HG03175 (cell line): ENCODE measurements around the gene GOLGA6C.
"Not testable (repeated sequence)": the region's sequence is repeated elsewhere in the genome, so short reads cannot be mapped to it uniquely, and the experiment has no call there.

Experiments
- ATAC-seq: cut with Tn5 transposase; IDR thresholded peaks from one replicate; pipeline ENCODE4 v1.9.1; 2021; ENCODE audit warnings: mild to moderate bottlenecking, moderate library complexity; ENCODE audit not compliant: unreplicated experiment

The GOLGA6C gene

DNA sequence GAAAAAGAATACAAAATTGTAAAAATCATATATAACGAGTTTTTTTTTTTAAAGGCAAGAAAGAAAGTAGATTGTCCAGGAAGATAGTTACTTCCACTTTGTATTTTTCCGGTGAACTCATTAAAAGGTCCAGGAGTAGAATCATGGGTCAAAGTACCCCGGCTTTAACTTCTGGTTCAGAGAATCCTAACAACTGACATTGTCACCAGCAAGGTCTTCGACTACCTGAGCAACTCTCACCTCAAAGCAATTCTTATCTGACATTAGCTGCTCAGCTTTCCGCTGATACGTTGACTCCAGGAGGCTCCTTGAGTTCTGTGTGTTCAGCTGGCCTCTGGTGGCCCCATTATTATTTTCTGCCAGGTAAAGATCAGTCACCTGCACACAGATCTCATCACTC is 9.1 kb upstream of the GOLGA6C start:
- ATAC-seq = not testable (repeated sequence)

DNA sequence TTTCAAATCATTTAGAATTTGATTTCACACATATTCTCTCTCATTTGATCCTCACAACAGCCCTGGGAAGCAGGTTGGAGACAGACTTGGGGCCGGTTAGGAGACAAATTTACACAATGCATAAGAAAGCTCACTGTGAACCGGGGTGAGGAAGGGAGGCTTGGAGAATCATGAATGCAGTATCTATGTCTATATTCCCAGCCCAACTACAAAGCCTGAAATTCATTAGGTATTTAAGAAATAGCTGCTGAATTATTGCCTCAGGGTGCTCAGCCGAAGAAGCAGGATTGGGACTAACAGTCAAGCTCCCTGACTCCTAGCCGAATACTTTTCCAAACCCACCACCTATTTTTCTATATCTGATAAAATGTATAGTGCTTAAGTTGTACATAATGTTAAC is 8.4 kb upstream of the GOLGA6C start:
- no peak for ATAC-seq

DNA sequence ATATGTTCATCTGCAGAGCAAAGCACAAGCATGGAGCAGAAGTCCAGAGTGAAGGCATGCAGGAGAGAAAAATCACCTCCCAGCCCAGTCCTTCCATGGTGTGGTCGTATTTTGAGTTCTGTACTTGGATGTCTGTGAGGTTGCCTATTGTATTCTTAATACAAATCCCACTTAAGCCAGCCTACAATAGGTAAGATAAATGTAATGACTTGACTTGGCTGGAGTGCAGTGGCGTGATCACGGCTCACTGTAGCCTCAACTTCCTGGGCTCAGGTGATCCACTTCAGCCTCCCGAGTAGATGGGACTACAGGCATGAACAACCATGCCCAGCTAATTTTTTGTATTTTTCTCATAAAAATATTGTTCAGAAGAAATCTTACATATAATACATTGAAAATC is 6.8 kb upstream of the GOLGA6C start:
- not testable (repeated sequence) for ATAC-seq

DNA sequence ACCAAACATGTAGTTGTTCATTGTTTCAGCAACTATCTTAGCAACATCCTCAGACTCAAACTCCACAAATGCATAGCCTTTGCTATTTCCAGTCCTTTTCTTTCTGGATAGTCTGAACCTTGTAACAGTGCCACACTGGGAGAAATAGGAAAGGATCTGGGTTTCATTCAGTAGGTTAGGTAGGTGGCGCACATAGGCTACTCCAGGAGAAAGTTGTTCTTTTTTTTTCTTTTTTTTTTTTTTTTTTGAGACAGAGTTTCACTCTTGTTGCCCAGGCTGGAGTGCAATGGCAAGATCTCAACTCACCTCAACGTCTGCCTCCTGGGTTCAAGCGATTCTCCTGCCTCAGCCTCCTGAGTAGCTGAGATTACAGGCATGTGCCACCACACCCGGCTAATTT is 5.8 kb upstream of the GOLGA6C start:
- not testable (repeated sequence) for ATAC-seq

DNA sequence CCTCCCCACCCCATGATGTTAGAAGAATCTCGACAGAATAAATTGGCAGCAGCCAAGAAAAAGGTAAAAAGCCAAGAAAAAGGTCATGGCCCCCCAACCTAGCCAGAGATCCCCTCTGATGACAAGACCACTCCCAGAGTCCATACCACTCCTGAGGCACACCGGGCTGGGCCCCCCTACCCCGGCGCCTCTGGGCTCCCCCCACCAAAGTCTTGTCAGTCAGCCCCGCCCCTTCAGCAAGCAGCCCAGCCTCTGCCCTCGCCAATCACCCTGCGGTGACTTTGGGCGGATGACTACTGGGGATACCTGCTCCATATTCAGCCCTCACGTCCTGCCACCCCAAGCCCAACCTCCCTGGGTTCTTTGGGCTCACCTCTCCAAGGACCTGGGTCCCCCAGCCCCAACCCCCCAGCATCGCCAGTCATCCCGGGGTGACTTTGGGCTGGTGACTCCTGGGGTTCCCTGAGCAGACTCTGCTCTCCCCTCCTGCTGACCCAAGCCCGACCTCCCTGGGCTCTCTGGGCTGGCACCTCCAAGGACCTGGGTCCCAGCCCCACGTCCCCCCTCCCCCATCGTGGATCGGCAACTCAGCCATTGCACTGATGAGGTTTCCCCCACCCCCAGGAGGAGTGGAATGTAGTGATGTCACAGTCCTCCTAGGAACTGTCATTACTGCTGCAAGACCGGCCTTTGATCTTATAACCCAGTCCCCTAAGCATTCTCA is 648 bp downstream of the GOLGA6C start:
- not testable (repeated sequence) for ATAC-seq

DNA sequence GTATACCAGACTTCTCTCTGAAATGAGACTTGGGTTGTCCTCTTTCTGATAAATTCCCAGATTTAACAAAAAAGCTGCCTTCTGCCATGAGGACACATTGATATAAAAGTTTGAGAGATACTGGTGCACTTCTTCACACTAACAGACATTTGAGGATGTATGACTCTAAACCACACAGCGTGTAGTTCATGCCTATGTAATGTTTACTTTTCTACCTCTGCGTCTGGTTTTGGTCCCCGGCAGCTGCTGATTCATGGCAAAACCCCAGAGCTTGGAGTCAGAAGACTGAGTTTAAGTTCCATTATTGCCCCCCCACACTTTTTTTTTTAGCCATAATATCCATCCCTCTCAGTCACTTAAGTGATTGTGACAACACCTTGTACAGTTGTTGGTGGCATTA is 1.7 kb downstream of the GOLGA6C start:
- ATAC-seq = not testable (repeated sequence)

DNA sequence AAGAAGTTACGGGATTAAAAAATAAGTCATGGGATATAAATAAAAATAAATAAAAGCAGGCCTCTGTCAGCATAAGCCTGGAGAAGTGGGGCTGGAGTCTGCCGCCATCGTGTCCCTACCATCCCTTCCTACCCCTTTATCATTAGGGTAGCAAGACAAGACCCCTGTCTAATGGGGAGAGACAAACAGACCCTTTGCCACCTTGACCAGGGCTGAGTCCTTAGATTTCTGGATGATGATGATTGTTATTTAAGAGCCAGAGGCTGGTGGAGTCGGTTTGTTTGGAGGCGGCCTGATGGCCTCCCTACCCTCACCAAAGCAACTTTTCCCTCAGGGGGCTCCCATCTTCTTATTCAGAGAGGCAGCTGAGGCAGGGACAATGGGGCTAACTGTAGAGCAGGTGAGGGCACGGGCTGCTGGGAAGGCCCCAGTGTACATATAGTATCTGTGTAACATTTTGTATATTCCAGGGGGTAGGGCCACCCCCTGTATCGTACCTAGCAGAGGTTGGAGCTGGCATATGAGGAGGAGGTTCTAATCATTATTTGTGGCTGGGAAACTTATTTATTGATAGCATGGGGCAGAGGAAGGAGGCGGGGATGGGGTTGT is 15.7 kb downstream of the GOLGA6C start:
- ATAC-seq = not testable (repeated sequence)

DNA sequence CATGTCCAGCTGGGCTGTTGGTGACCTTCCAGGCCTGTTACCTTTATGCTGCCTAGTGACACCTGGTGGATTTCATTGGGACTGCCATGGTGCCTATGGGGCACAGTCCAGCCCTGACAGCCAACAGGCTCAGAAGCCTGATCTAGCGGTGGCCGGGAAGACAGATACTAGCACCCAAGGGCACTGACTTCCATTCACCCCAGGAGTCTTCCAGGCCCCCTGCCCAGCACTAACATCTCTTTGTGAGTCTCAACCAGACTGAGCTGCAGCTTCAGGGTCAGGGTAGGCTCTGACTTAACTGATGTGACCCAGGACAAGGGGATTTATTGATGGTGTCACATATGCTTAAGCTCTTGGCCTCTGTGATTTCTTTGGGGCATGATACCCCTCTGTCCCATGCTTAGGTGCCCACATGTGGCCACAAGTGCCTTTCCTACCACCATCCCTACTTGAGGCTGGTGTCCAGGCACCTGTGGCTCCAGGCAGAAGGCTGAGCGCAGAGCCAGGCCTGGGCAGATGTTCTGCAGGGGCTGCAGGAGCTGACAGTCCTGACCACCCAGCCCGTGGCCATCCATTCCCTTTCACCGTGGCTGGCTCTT is 16.5 kb downstream of the GOLGA6C start:
- ATAC-seq = not testable (repeated sequence)

DNA sequence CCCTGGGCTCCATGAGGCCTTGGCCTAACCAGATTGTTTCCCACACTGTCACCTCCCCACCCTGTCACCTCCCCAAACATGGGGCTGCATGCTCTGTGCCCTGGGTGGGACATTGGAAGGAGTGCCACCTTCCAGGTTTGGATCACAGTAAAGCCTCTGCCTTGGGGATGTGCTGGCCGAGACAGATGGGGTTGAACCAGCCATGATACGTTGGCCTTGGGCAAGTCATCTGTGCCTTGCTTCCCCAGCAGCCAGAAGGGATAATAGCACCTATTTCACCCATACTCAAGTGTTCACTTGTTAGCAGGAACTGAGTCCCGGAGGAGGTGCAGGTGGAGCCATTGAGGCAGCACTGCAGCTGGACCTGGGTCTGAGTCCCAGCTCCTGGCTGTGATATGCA is 17.5 kb downstream of the GOLGA6C start:
- ATAC-seq = not testable (repeated sequence)

DNA sequence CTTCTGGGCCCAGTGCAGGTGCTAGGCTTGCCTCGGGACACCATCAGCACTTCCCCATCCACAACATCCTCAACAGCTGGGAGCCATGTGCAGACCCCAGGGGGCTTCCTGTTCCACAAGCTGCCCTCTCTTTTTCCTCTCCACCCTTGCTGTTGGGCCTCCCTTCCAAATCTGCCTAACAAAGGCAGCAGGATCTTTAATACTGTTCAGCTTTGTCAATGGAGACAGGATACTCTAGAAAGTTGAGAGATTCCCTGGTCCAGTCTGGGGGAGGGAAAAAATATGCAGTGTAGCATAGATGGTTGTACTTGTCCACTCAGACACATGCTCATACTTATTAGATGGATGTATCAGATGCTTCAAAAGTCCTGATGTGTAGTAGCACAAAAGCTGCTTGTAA is 20.4 kb downstream of the GOLGA6C start:
- ATAC-seq = not testable (repeated sequence)

DNA sequence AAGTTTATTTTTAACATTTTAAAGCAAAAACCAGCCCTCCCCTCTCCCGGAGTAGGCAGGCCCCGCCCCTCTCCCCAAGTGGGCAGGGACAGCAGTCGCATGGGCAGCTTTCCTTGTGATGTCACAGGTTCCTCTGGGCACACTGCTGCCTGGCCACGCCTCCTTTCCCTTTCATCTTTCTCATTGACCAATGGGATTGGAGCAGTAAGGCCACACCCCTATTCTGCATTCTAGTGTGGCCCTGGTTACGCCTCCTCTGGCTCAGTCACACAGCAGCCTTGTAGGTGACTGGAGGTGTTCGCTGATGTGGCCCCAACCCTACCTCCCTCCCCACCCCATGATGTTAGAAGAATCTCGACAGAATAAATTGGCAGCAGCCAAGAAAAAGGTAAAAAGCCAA is 24.4 kb downstream of the GOLGA6C start, which contains the start of gene GOLGA6D:
Gene GOLGA6D (plus strand): TSS at position 264 of the 400 bp plus-strand sequence. CDS start 41 bp downstream, at position 305.
- ATAC-seq = not testable (repeated sequence)

DNA sequence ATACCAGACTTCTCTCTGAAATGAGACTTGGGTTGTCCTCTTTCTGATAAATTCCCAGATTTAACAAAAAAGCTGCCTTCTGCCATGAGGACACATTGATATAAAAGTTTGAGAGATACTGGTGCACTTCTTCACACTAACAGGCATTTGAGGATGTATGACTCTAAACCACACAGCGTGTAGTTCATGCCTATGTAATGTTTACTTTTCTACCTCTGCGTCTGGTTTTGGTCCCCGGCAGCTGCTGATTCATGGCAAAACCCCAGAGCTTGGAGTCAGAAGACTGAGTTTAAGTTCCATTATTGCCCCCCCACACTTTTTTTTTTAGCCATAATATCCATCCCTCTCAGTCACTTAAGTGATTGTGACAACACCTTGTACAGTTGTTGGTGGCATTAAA is 26.0 kb downstream of the GOLGA6C start:
- ATAC-seq = not testable (repeated sequence)

DNA sequence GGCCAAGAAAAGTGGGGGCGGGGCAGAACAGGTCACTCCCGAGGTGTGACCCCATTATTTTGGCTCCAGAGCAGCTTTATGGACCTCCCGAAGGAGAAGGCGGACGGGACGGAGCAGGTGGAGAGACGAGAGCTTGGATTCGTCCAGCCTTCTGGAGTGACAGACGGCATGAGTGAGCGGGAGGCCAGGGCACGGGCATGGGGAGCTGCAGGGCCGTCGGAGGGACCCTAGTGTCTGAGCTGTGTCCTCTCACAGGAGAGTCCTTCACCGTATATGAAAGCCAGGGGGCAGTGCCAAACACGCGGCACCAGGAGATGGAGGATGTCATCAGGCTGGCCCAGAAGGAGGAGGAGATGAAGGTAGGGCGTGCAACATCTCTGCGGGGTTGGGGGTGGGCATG is 35.5 kb downstream of the GOLGA6C start:
- not testable (repeated sequence) for ATAC-seq

DNA sequence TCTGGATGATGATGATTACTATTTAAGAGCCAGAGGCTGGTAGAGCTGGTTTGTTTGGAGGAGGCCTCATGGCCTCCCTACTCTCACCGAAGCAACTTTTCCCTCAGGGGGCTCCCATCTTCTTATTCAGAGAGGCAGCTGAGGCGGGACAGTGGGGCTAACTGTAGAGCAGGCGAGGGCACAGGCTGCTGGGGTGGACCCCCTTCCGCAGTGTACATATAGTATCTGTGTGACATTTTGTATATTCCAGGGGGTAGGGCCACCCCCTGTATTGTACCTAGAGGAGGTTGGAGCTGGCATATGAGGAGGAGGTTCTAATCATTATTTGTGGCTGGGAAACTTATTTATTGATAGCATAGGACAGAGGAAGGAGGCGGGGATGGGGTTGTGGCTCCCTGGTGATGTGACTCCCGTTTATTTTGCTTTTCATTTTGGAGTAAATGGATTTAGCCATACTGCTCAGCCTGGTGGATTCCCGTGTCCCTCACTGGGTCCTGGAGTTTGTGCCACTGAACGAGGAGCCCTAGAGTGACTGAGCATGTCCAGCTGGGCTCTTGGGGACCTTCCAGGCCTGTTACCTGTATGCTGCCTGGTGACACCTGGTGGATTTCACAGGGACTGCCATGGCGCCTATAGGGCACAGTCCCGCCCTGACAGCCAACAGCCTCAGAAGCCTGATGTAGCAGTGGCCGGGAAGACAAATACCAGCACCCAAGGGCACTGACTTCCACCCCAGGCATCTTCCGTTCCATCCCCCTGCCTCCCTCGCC is 40.6 kb downstream of the GOLGA6C start:
- not testable (repeated sequence) for ATAC-seq

DNA sequence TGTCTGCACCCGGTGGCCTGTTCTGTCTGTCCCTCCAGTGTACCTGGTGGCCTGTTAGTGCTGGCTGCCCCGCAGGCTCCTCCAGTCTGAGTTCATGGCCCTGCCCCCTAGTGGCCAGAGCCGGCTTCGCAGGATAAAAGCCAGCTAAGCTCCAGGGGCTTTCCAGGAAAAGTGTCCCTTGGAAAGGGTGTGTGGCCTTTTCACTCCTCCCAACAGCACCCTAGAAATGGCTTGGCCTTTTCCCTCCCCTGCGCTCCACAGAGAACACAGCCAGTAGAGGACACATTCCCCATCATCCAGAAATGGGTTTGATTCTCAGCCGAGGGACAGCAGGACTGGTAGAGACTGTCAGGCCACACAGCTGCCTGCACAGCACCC is 41.2 kb downstream of the GOLGA6C start:
- not testable (repeated sequence) for ATAC-seq

DNA sequence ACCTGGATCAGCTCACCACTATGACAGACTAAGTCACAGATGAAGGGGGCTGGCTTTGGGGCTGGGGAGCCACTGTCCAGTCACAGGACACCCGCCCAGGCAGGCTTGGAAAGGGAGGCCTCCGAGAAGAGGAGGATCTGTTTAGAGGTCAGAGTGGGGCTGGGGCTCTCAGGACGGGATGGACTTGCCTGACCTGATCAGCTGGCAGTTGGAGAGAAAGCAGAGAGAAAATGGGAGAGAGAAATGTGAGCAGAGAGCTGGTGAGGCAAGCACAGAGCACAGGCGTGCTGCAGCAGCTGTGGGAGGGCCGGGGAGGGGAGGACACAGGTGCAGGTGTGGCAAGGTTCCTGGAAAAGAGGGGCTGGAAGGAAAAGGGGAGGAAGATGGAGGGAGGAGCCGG is 41.9 kb downstream of the GOLGA6C start:
- not testable (repeated sequence) for ATAC-seq

DNA sequence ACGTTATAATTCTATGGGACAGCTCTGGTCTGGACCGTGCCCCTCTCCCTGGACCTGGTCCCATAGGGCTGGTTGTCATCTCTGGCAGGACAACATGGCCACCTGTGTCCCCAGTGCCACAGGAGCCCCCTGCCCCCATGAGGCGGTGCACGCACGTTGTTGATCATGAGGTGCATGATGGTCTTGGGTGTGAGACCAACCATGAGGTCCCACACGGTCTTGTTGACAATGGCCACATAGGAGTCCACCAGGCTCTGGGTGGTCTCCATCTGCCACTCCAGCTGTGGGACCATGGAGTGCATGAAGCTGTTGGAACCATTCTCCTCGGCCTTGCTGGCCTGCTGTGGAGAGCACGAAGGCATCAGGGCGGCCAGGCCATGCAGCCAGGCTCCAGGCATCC is 44.2 kb downstream of the GOLGA6C start:
- ATAC-seq = no peak

DNA sequence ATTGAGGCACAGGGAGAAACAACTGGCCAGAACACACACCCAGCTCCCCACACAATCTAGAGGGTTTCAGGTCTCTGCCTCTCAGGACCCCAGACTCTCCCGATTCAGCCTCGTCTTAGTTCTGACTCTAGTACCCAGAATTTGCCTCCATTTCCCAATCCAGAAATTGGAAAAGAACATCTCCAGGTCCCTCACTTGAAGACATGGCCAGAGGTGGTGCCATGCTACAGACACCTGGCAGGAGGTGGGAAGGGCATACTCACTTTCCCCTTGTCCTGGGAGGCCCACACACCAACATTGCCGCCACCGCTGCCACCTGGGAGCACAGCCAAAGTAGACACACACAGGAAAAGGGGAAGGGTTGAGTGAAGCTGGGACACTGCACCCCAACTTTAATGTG is 44.6 kb downstream of the GOLGA6C start:
- ATAC-seq = not testable (repeated sequence)

DNA sequence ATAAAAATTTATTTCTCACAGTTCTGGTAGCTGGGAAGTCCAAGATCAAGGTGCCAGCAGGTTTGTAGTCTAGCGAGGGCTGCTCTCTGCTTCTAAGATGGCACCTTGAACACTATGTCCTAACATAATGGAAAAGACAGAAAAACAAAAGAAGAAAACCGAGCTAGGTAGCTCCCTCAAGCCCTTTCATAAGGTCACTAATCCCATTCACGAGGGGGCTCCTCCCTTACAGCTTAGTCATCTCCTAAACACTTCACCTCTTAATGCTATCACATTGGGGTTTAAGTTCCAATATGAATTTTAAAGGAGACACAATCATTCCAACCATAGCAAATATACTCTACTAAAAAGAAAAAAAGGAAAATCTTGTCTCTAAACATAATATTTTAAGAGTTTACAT is 48.1 kb downstream of the GOLGA6C start:
- no peak for ATAC-seq

DNA sequence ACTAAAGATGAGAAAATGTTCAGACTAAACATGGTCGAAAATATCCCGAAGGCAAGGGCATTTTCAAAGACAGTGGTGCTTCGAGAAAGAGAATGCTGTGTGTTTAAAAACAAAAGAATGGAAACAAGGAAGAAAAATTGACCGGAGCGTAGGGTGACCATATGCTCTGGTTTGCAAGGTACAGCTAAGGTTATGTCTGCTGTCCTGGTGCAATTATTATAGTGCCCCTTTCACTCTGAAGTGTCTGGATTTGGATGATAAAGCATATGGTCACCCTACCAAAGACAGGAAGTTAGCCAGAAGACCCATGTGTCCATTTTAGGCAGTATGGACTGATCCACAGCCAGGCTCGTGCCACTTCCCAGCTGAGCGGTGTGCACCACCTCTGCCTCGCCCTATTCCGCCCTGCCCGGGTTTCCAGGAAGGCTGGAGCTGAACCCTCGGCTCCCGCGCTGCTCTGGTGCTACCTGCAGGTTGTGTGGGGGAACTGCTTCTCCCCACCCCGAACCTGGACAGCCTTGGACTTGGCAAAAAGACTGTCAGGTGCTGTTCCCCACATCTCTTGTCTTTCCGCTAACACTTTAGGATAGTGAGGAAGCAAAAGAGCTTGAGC is 49.8 kb downstream of the GOLGA6C start:
- ATAC-seq = no peak

DNA sequence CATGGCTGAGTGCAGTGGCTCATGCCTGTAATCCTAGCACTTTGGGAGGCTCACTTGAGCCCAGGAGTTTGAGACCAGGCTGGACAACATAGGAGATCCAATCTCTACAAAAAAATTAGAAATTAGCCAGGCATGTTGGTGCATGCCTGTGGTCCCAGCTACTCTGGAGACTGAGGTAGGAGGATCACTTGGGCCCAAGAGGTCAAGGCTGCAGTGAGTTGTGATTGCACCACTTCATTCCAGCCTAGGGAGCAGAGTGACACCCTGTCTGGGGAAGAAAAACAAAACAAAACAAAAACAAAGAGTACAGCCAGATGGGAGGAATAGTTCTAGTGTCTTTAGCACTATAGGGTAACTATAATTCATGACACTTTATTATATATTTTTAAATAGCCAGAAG is 51.6 kb downstream of the GOLGA6C start:
- no peak for ATAC-seq
